ENCODE data around the gene HIVEP2.
"Not testable (repeated sequence)": the region's sequence is repeated elsewhere in the genome, so short reads cannot be mapped to it uniquely, and the experiment has no call there.

HIVEP2 gene

GRCh38 chr6:142945049-142945445 lies at the start of gene HIVEP2:
Gene HIVEP2, minus strand, starts transcription at chr6:142945176. Its CDS starts 170,438 bp downstream, at chr6:142774738.
- peak; percentile 81 for DNase-seq

- DNase-seq: no peak
Observed at GRCh38 chr6:142993977-142994376, 49.0 kb upstream of the HIVEP2 start.

- no peak for DNase-seq
Observed at GRCh38 chr6:142987490-142987889, 42.5 kb upstream of the HIVEP2 start.

- DNase-seq: no peak
Observed at GRCh38 chr6:142985281-142985680, 40.3 kb upstream of the HIVEP2 start.

GRCh38 chr6:142984386-142984785 lies 39.4 kb upstream of the HIVEP2 start:
- DNase-seq: no peak

- DNase-seq: no peak
Observed at GRCh38 chr6:142975365-142975764, 30.4 kb upstream of the HIVEP2 start.

GRCh38 chr6:142970941-142971340 lies 26.0 kb upstream of the HIVEP2 start:
- not testable (repeated sequence) for DNase-seq

- DNase-seq: no peak
Observed at GRCh38 chr6:142968601-142969000, 23.6 kb upstream of the HIVEP2 start.

GRCh38 chr6:142966294-142966693 lies 21.3 kb upstream of the HIVEP2 start:
- no peak for DNase-seq

GRCh38 chr6:142965164-142965563 lies 20.2 kb upstream of the HIVEP2 start:
- DNase-seq: no peak

- peak; percentile 66 for DNase-seq
Observed at GRCh38 chr6:142960098-142960497, 15.1 kb upstream of the HIVEP2 start.

GRCh38 chr6:142958343-142958742 lies 13.4 kb upstream of the HIVEP2 start:
- no peak for DNase-seq

GRCh38 chr6:142956726-142957125 lies 11.8 kb upstream of the HIVEP2 start:
- no peak for DNase-seq

- no peak for DNase-seq
Observed at GRCh38 chr6:142954844-142955243, 9.9 kb upstream of the HIVEP2 start.

- DNase-seq: no peak
Observed at GRCh38 chr6:142953373-142954273, 8.6 kb upstream of the HIVEP2 start.

- no peak for DNase-seq
Observed at GRCh38 chr6:142952614-142953013, 7.6 kb upstream of the HIVEP2 start.

- no peak for DNase-seq
Observed at GRCh38 chr6:142950291-142950690, 5.3 kb upstream of the HIVEP2 start.

- DNase-seq: no peak
Observed at GRCh38 chr6:142947714-142948480, 2.9 kb upstream of the HIVEP2 start.

GRCh38 chr6:142946924-142947713 lies 2.1 kb upstream of the HIVEP2 start:
- peak; percentile 49 for DNase-seq

GRCh38 chr6:142946181-142946923 lies 1.4 kb upstream of the HIVEP2 start:
- DNase-seq: peak; percentile 98

GRCh38 chr6:142945446-142946180 lies 637 bp upstream of the HIVEP2 start:
- DNase-seq: peak; percentile 62
